Activated T-cell treated with anti-CD3 and anti-CD28 coated beads for 48 hours (primary cell): ENCODE results near the gene CCDC85C.
A peak's percentile ranks its signal among the peaks of the same experiment; 100 is the strongest.

Experiments
- DNase-seq: peaks from one replicate; pipeline ENCODE4 v3.0.0-alpha.2; 2020; ENCODE audit warnings: low read depth

Gene CCDC85C

DNA sequence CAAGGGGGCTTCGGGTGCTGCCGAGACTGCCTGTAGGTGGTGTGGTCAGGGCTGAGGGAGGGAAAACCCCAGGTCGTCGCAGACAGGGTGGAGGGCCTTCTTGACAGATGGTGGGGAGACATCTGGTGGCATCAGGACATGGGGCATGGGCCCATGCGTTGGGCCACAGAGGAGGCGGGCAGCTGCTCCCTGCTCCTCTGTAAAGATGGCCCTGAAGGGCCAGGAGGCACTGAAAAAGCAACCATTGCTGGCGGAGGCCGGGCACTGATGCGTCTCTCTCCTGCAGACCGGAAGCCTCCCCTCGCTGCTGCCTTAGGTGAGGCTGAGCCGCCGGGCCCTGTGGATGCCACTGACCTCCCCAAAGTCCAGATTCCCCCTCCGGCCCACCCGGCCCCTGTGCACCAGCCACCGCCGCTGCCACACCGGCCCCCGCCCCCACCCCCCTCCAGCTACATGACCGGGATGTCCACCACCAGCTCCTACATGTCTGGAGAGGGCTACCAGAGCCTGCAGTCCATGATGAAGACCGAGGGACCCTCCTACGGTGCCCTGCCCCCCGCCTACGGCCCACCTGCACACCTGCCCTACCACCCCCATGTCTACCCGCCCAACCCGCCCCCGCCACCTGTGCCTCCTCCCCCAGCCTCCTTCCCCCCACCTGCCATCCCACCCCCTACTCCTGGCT lies 94.0 kb downstream of the CCDC85C start:
- DNase-seq: no peak

GRCh38 chr14:99508896-99509629 lies 94.9 kb downstream of the CCDC85C start:
- DNase-seq: no peak

- DNase-seq: no peak
Observed at GRCh38 chr14:99507860-99508640, 96.0 kb downstream of the CCDC85C start.

DNA sequence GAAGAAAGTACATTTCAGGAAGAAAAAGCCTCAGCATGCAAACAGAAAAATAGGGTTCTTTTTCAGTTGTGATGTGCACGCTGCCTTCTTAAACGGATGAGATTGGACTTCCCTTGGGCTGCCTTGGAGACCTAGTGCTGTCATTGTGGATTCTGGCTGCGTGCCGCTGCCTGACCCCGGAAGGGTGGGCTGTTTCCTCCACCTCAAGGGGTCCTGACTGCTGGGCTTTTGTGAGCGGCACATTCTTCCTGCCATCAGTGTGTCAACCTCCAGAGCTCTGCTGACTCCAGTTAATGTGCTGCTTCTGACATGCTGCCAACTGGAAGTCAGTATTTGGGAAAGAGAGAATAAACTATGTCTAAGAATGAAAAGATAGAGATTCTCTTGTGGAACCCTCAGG lies 97.7 kb downstream of the CCDC85C start:
- no peak for DNase-seq

DNA sequence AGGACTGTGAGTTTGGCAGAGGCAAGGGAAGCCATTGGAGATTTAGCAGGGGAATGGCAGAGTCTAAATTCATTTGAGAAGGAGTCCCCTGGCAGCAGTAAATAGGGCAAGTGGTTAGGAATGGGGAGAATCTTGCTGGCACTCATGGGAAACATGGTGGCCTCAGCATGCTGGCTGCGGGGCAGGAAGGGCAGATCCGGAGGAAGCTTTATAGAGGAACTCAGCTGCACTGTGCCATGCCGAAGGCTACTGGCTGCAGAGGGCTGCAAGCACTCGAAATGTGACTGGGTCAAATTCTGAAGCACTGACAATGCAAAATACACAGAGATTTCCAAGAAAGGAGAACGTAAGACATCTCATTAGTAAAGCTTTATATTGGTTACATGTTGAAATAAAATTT lies 98.9 kb downstream of the CCDC85C start:
- DNase-seq: no peak

- DNase-seq: no peak
Observed at GRCh38 chr14:99503848-99504453, 100.1 kb downstream of the CCDC85C start.

DNA sequence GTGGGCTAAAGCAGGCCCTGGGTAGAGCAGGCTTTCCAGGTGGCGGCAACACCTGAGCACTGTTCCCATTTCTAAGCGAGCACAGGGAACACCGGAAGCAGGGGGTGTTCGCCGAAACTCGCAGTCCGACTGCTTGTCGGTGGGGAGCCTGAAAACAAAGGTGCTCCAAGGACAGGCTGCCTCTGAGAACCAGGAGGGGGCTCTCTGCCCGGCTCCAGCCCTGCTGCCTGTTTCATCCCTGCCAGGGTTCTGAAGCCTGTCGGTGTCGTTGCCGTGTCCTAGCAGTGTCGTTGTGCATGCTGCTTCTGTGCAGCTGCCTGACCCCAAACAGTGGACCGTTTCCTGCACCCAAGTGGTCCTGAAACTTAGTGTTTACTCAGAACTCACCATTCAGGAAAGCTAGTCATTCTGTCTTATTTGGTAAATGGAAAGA lies 101.0 kb downstream of the CCDC85C start:
- no peak for DNase-seq

DNA sequence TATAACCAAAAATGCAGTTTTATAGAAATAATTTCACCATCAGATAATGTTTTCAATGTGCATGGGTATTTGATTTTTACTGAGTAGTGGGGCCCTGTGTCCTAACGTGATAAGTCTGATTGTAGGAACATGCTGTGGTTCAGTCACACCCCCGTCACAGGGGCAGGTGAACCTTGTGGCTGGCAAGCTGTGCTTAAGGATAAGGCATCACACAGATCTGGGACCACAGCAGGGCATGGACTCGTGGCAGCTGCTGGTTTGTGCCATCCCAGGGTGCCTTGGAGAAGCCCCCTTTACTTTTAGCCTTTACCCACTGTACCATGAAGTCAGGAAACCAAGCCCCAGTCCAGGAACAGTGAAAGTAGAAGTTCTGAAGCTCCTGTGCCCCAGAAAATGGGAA lies 106.1 kb downstream of the CCDC85C start:
- DNase-seq: no peak

GRCh38 chr14:99497341-99497740 lies 106.7 kb downstream of the CCDC85C start:
- DNase-seq: no peak

DNA sequence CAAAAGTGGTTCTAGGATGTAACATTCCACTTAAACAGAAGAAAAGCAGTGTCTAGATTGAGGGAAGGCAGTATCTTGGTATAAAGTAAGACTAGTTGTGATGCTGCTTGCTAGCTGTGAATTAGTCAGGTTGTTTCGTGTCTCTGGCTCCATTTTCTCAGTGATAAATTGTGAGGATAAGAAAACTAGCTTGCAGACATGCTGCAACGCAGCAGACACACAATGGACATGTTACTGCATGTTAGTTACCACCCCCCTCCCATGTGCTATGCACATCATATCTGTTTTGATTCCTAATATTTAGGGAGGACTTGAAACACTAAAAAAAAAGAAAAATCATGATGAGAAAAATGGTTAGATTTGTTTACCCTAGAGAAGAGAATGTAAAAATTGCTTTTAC lies 119.9 kb downstream of the CCDC85C start:
- DNase-seq: no peak

DNA sequence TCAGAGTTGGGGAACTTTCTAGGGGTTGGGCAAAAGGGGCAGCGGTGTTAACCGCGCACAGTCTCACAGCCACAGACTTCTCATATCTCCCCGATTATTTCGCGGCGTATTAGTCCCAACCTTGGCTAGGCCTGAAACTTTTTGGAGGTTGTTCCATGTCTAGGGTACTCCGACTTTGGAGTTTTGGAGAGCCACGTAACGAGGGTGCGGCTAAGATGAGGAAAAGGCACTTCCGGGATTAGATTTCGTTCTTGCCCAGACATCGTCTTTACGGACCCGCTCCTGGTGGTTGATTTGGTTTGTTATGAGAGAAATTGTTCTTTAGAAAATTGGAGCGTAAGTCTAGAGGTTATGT lies 122.3 kb downstream of the CCDC85C start:
- DNase-seq: no peak

- peak; percentile 100 for DNase-seq
Observed at GRCh38 chr14:99480917-99481744, 122.9 kb downstream of the CCDC85C start, which contains the start of gene CCNK. Gene CCNK (plus strand): TSS chr14:99481409. CDS start chr14:99492678, 11,269 bp downstream.

DNA sequence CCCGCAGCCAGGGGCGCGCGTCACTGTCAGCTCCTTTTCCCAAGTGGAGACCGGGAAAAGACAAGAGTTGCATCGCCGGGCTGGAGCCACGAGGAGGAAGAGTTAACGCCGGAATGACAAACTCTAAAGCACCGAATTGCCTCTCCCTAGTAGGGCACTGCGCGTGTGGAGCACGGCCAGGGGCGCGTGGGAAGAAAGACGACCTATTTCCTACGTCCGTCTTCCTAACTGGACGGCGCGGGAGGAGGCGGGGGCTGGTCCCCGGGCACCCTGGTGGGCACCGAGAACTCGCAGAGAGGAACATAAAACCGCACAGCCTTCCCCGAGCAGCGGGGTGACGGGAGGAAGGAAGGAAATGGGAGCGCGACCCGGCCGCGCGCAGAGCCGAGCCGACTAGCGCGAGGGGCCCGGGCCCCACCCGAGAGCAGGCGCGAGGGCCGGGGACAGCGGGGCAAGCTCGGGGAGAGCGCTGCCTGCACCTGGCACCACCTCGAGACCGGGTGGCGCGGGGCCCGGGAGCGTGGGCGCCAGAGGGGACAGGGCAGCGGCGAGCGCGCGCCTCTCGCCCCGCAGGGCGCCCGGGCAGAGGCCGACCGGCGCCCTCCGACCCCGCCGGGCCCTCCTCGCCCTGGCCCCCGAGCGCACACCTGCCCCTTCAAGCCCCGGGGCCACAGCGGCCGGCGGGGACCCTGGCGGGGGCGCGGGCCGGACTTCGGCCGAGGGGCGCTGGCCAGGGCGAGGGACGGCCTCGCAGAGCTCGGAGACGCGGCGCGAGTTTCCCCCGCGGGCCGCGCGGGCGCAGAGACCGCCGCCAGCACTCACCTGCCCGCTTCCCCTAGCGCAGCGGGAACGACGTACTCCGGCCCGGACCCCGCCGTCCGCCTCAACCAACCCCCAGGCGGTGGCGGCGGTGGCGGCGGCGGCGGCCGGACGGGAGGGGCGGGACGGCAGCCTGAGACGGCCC lies 123.8 kb downstream of the CCDC85C start, which contains the start of gene SETD3:
SETD3 (minus strand) TSS at position 954 of the 964 bp plus-strand sequence. CDS start 15,054 bp downstream, outside the sequence.
- peak; percentile 22 for DNase-seq

DNA sequence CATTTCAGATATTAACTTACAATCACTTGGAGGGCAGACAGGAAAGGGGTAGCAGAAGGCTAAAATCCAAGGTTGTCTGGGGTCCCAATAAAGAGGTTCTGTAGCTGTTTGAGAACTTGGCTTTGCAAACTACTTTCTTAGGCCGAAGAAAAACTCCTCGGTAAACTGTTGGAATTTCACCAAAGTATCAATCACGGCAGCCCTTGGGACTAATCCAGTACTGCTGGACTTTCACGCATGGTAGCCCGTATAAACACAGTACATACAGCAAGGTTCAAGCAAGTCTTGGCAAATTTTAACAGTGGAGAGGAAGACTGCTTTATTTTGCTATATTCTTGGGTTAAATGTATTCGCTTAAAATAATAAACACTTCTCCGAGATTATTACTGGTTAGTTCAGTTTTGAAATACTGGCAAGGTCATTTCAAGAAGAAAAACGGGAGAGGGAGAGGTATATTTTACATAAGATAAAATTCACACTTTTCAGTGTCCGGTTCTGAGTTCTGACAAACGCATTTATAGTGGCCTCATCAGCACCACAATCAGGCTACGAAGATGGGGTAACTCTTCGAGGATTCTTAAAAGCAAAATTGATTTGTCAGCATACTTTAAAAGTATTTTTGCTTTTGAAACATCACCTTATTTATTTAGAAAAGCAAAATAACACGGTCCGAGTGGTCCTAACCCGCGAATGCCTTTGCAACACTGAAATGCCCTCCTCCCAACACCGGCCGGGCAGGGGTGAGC lies 124.7 kb downstream of the CCDC85C start:
- no peak for DNase-seq

DNA sequence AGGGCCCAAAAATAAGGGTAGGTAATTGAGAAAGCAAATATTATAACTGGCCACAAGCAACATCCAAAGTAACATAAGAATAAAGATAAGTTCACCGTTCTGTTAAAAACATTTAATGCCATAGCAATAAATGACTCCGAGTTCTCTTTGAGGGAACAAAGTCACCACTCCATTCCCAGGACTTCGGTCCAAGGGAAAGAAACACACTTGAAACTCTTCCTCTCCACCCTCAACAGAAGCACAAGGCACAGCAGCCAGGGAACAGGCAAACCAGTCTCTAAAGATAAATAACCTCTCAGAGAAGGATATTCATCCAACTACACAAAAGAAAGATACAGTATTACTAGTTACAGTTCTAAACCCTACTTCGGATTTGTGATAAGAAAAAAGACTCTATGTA lies 125.9 kb downstream of the CCDC85C start:
- DNase-seq: no peak

DNA sequence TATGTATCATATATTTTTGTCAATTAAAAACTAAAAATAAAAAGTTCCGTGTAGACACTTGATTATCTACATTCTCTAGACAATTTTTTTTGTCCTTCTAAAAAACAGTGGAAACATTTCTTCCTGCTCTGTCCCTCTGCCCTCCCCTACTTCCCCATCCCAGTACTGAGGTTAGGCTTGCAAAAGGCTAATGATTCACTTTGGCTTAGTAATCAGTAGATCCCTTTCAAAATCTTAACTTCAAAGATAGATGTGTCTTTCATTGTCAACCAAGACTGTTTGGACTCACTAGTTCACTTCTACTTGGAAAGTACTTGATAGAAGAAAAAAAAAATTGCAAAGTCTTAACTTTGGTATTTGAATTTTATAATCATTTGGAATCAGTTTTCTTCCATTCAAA lies 127.1 kb downstream of the CCDC85C start:
- DNase-seq: no peak

GRCh38 chr14:99475660-99476059 lies 128.3 kb downstream of the CCDC85C start:
- no peak for DNase-seq

DNA sequence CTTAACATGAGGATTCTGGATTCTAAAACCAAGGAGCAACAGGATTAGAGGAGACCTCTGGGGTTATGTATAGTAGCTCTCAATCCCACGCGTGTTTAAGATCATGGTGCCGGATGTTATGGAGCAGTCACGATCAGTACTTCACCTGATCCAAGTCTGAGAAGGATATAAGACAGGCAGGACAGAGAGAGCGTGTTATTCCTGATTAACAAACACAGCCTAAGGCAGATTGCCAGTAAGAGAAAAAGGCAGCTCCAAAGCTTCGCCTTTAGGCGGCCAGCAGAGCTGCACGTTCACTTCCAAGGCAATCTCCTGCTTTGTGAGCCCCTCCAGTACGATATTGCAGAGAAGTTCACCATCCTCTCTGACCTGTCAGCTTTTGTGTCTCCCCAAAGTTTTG lies 128.8 kb downstream of the CCDC85C start:
- DNase-seq: no peak

- DNase-seq: no peak
Observed at GRCh38 chr14:99473458-99473857, 130.5 kb downstream of the CCDC85C start.
